ENCODE results near the gene STK10.

- TF ChIP-seq CHD2 (IDR thresholded peaks at IDR 0.05; ENCODE audit: low read length, partially characterized antibody) (no peak), PBX3 (IDR thresholded peaks at IDR 0.05) (no peak), HOXB13 (CRISPR knock-in tag; IDR thresholded peaks at IDR 0.05; ENCODE audit: low read depth) (no peak), CTCF (IDR thresholded peaks at IDR 0.05) (no peak), SMC3 (IDR thresholded peaks at IDR 0.05) (no peak), ZSCAN20 (CRISPR knock-in tag; IDR thresholded peaks at IDR 0.05) (no peak), MYC (IDR thresholded peaks at IDR 0.05; ENCODE audit: borderline replicate concordance, low read length) (no peak), EP300 (IDR thresholded peaks at IDR 0.05) (no peak), JUN (IDR thresholded peaks at IDR 0.05) (no peak), KDM1A (IDR thresholded peaks at IDR 0.05; ENCODE audit: low read depth) (no peak), FOSL2 (IDR thresholded peaks at IDR 0.05) (no peak), FOSL2 (CRISPR knock-in tag; IDR thresholded peaks at IDR 0.05) (no peak)
Observed at GRCh38 chr5:172045315-172045632, 142.8 kb downstream of the STK10 start.
